Endodermal cell (in vitro differentiated cells): ENCODE results near the gene ATP1A2. TPM values are rescaled to one million over a fixed set of nuclear protein-coding genes. Genes with fewer than 3 reads are reported as not detected.

Source experiments
- DNase-seq: peaks from one replicate; pipeline ENCODE4 v3.0.0-alpha.2; 2017
- H3K27ac ChIP-seq: 2 replicates; pipeline ENCODE4 v1.5.1; 2013; ENCODE audit warnings: mild to moderate bottlenecking, low read depth, low read length, moderate library complexity
- H3K27me3 ChIP-seq: 2 replicates; pipeline ENCODE4 v1.6.1; 2013; ENCODE audit warnings: mild to moderate bottlenecking, low read length, moderate library complexity; ENCODE audit not compliant: insufficient read depth, control insufficient read depth, poor library complexity, severe bottlenecking
- H3K36me3 ChIP-seq: 2 replicates; pipeline ENCODE4 v1.7.0; 2013; ENCODE audit warnings: mild to moderate bottlenecking, low read length, moderate library complexity; ENCODE audit not compliant: control insufficient read depth, insufficient read depth
- H3K4me1 ChIP-seq: one replicate; pipeline ENCODE4 v1.7.0; 2013; ENCODE audit warnings: low read length; ENCODE audit not compliant: control insufficient read depth, insufficient read depth
- H3K4me3 ChIP-seq: 2 replicates; pipeline ENCODE4 v1.5.1; 2013; ENCODE audit warnings: mild to moderate bottlenecking, low read length, moderate library complexity
- H3K9ac ChIP-seq: 2 replicates; pipeline ENCODE4 v1.6.1; 2013; ENCODE audit warnings: mild to moderate bottlenecking, low read length, moderate library complexity; ENCODE audit not compliant: poor library complexity, severe bottlenecking; ENCODE audit errors: extremely low read depth
- H3K9me3 ChIP-seq: 2 replicates; pipeline ENCODE4 v1.6.1; 2013; ENCODE audit warnings: mild to moderate bottlenecking, low read length, moderate library complexity; ENCODE audit not compliant: control insufficient read depth
- H3K27ac Mint-ChIP-seq: 2 replicates; pipeline ENCODE4 v1.8.0; 2020; ENCODE audit warnings: mixed read lengths
- H3K27me3 Mint-ChIP-seq: 2 replicates; pipeline ENCODE4 v1.8.0; 2021; ENCODE audit warnings: mild to moderate bottlenecking, mixed read lengths; ENCODE audit not compliant: insufficient read depth
- H3K36me3 Mint-ChIP-seq: 2 replicates; pipeline ENCODE4 v1.8.0; 2020; ENCODE audit warnings: low read depth, mixed read lengths
- H3K4me1 Mint-ChIP-seq: 2 replicates; pipeline ENCODE4 v1.8.0; 2020; ENCODE audit warnings: mixed read lengths
- H3K4me3 Mint-ChIP-seq: 2 replicates; pipeline ENCODE4 v1.8.0; 2020; ENCODE audit warnings: mild to moderate bottlenecking, moderate library complexity, mixed read lengths
- H3K9me3 Mint-ChIP-seq: 2 replicates; pipeline ENCODE4 v1.8.0; 2020; ENCODE audit warnings: mild to moderate bottlenecking, mixed read lengths
- CTCF ChIP-seq: fragments of 200-600 bp; sonication (generic); conservative IDR thresholded peaks from 2 replicates; pipeline ENCODE4 v1.5.0; 2021; ENCODE audit warnings: antibody characterized with exemption, mild to moderate bottlenecking
- WGBS, 2 experiments: methylation state at CpG; one replicate each; pipeline versions ENCODE4 v1.1.5 to v1.1.7; 2013; ENCODE audit warnings: missing lambda C conversion rate in 2 of 2, mixed read lengths in 1 of 2; ENCODE audit not compliant: insufficient coverage in 1 of 2, insufficient read length in 1 of 2; 5-methylcytosine and 5-hydroxymethylcytosine counted together
- total RNA-seq, 2 donors: library from RNA; stranded (reverse); fragmentation: NEBNext Ultra II Directional in 1 of 2; extraction: Animal tissue kit (Norgen Biotek cat#: 25700) in 1 of 2; gene quantifications; 2 replicates in 1 of 2; 3 replicates in 1 of 2; pipeline ENCODE4 v1.2.1, GENCODE V29; 2021

ATP1A2 gene
- total RNA-seq, 2 donors from 2014 or later = 3.0 to 3.2 TPM

GRCh38 chr1:160129046-160129445 is 13.5 kb downstream of the ATP1A2 start:
- Histone ChIP-seq H3K9me3 (no peaks in the 10 kb centered on the region), H3K36me3 (no peaks in the 10 kb centered on the region), H3K27me3 (no peaks in the 10 kb centered on the region), H3K27ac (no peak overlapping the region), H3K4me3 (no peak overlapping the region), H3K4me1 (no peaks in the 10 kb centered on the region), H3K9ac (no peak overlapping the region)
- TF ChIP-seq CTCF = no peak
- no peak overlapping the region for H3K27ac Mint-ChIP-seq
- no peak for DNase-seq
- H3K27me3 Mint-ChIP-seq = no peaks in the 10 kb centered on the region
- no peaks in the 10 kb centered on the region for H3K36me3 Mint-ChIP-seq
- H3K9me3 Mint-ChIP-seq = no peaks in the 10 kb centered on the region
- no peak overlapping the region for H3K4me3 Mint-ChIP-seq
- WGBS, 2 experiments = 92 to 100% methylated on average over 3 to 5 of the region's 5 CpGs
- no peaks in the 10 kb centered on the region for H3K4me1 Mint-ChIP-seq

GRCh38 chr1:160129558-160129957 is 14.0 kb downstream of the ATP1A2 start:
- no peaks in the 10 kb centered on the region for H3K36me3 ChIP-seq
- WGBS, 2 experiments = 98 to 100% methylated on average over 2 to 3 of the region's 3 CpGs
- Mint-ChIP-seq H3K4me3 (no peak overlapping the region), H3K27me3 (no peaks in the 10 kb centered on the region), H3K27ac (no peak overlapping the region), H3K36me3 (no peaks in the 10 kb centered on the region), H3K9me3 (no peaks in the 10 kb centered on the region), H3K4me1 (no peaks in the 10 kb centered on the region)
- H3K4me1 ChIP-seq = no peaks in the 10 kb centered on the region
- no peak overlapping the region for H3K4me3 ChIP-seq
- no peak overlapping the region for H3K27ac ChIP-seq
- H3K9me3 ChIP-seq = no peaks in the 10 kb centered on the region
- no peak for TF ChIP-seq CTCF
- no peak overlapping the region for H3K9ac ChIP-seq
- H3K27me3 ChIP-seq = no peaks in the 10 kb centered on the region
- no peak for DNase-seq

GRCh38 chr1:160129966-160130365 is 14.4 kb downstream of the ATP1A2 start:
- H3K4me3 Mint-ChIP-seq = no peak overlapping the region
- H3K36me3 Mint-ChIP-seq = no peaks in the 10 kb centered on the region
- H3K9me3 Mint-ChIP-seq = no peaks in the 10 kb centered on the region
- no peak for TF ChIP-seq CTCF
- Histone ChIP-seq H3K27me3 (no peaks in the 10 kb centered on the region), H3K4me1 (no peaks in the 10 kb centered on the region), H3K4me3 (no peak overlapping the region), H3K9me3 (no peaks in the 10 kb centered on the region), H3K36me3 (no peaks in the 10 kb centered on the region), H3K27ac (no peak overlapping the region), H3K9ac (no peak overlapping the region)
- H3K4me1 Mint-ChIP-seq = no peaks in the 10 kb centered on the region
- no peaks in the 10 kb centered on the region for H3K27me3 Mint-ChIP-seq
- no peak overlapping the region for H3K27ac Mint-ChIP-seq
- DNase-seq = no peak
- WGBS, 2 experiments = 93 to 94% methylated on average over 9 to 11 of the region's 11 CpGs
